Common myeloid progenitor, CD34-positive (primary cell): Measurements from ENCODE around the gene NOP14.

Experiments used
- CTCF ChIA-PET: fragments of 350-600 bp; sonication (Branson Sonifier 250); formaldehyde crosslinking; loops from one replicate; lab custom pipeline; 2021; ENCODE audit warnings: antibody characterized with exemption; lab: Charles Lee
- POLR2A ChIA-PET: fragments of 350-600 bp; sonication (Branson Sonifier 250); formaldehyde crosslinking; loops from one replicate; lab custom pipeline; 2021; ENCODE audit warnings: antibody characterized with exemption; lab: Charles Lee
- DNase-seq, 3 donors: peaks; one replicate each; pipeline versions ENCODE4 v3.0.0 to v3.0.0-alpha.2; 2013
- H3K27ac ChIP-seq, 2 experiments: 1 replicate in 1 of 2; 2 replicates in 1 of 2; pipeline ENCODE4 v1.7.0; 2013; ENCODE audit warnings: inconsistent platforms in 2 of 2, low read length in 2 of 2, mild to moderate bottlenecking in 2 of 2, low read depth in 1 of 2, moderate library complexity in 1 of 2; ENCODE audit not compliant: severe bottlenecking in 2 of 2, insufficient read depth in 1 of 2, poor library complexity in 1 of 2
- H3K27me3 ChIP-seq, 5 experiments: replicated peaks in 2 of 5; 1 replicate in 3 of 5; 2 replicates in 2 of 5; pipeline versions ENCODE4 v1.6.1 to v1.7.0; 2013; ENCODE audit warnings: low read length in 4 of 5, mild to moderate bottlenecking in 2 of 5, moderate library complexity in 2 of 5, inconsistent platforms in 1 of 5; ENCODE audit not compliant: insufficient read depth in 5 of 5, control insufficient read depth in 4 of 5
- H3K36me3 ChIP-seq, 4 experiments: 1 replicate in 2 of 4; 2 replicates in 2 of 4; pipeline versions ENCODE4 v1.6.1 to v1.7.0; 2013; ENCODE audit warnings: low read length in 3 of 4, control low read depth in 1 of 4, mild to moderate bottlenecking in 1 of 4; ENCODE audit not compliant: control insufficient read depth in 4 of 4, insufficient read depth in 4 of 4
- H3K4me1 ChIP-seq, 4 experiments: 1 replicate in 3 of 4; 2 replicates in 1 of 4; pipeline versions ENCODE4 v1.6.1 to v1.7.1; 2013; ENCODE audit warnings: low read length in 3 of 4, mild to moderate bottlenecking in 3 of 4, control low read depth in 1 of 4, inconsistent platforms in 1 of 4, moderate library complexity in 1 of 4; ENCODE audit not compliant: control insufficient read depth in 4 of 4, insufficient read depth in 4 of 4; ENCODE audit errors: control extremely low read depth in 1 of 4
- H3K4me3 ChIP-seq, 7 experiments: 1 replicate in 4 of 7; 2 replicates in 3 of 7; pipeline versions ENCODE4 v1.5.1 to v1.7.0; 2013; ENCODE audit warnings: mild to moderate bottlenecking in 7 of 7, low read length in 6 of 7, moderate library complexity in 6 of 7, inconsistent platforms in 2 of 7, low read depth in 2 of 7, control low read depth in 1 of 7; ENCODE audit not compliant: insufficient read depth in 4 of 7, control insufficient read depth in 1 of 7; ENCODE audit errors: extremely low read depth in 1 of 7
- H3K9me3 ChIP-seq, 5 experiments: 1 replicate in 4 of 5; 2 replicates in 1 of 5; pipeline versions ENCODE4 v1.6.1 to v1.7.1; 2013; ENCODE audit warnings: low read length in 4 of 5, mild to moderate bottlenecking in 2 of 5, inconsistent platforms in 1 of 5, low read depth in 1 of 5, moderate library complexity in 1 of 5; ENCODE audit not compliant: control insufficient read depth in 4 of 5, insufficient read depth in 2 of 5; ENCODE audit errors: control extremely low read depth in 1 of 5
- WGBS: methylation state at CpG from one replicate; pipeline ENCODE4 v1.1.5; 2013; ENCODE audit not compliant: insufficient coverage; 5-methylcytosine and 5-hydroxymethylcytosine counted together

NOP14 gene

GRCh38 chr4:2977211-2978088 is 14.2 kb upstream of the NOP14 start:
- H3K27ac ChIP-seq: no peak overlapping the region
- peaks cover 0 to 18% (median 15%) of the 10 kb centered on the region in 5 experiments for H3K9me3 ChIP-seq
- WGBS: 93% methylated on average over 10 of the region's 14 CpGs
- ChIA-PET CTCF (interaction anchor here (0.7 to 5.0 kb wide), 16 partner anchors 13 to 158 kb away, joined by 3 to 51 read pairs (median 4); partner anchors contain the start of genes GRK4 and NOP14), POLR2A (no interaction called here)
- no peaks in the 10 kb centered on the region for H3K27me3 ChIP-seq
- no peaks in the 10 kb centered on the region for H3K36me3 ChIP-seq
- no peak overlapping the region for H3K4me3 ChIP-seq
- no peak for DNase-seq
- H3K4me1 ChIP-seq: no peaks in the 10 kb centered on the region

- CTCF ChIA-PET: no interaction called here
- H3K4me3 ChIP-seq: no peak overlapping the region
These were observed 8.1 kb upstream of the NOP14 start for GRCh38 chr4:2971275-2971674.

GRCh38 chr4:2968381-2968780 is 5.2 kb upstream of the NOP14 start:
- H3K36me3 ChIP-seq: peaks cover 0 to 3% (median 0%) of the 10 kb centered on the region in 4 experiments
- H3K4me3 ChIP-seq: no peak overlapping the region
- ChIA-PET CTCF (interaction anchor here (2.0 to 8.1 kb wide), 2 partner anchors 9 to 13 kb away, joined by 5 to 51 read pairs; no protein-coding TSS in a partner anchor), POLR2A (no interaction called here)
- peaks cover 0 to 15% (median 10%) of the 10 kb centered on the region in 4 experiments for H3K4me1 ChIP-seq
- no peaks in the 10 kb centered on the region for H3K9me3 ChIP-seq
- WGBS: 100% methylated on average over 2 of the region's 3 CpGs
- no peak for DNase-seq
- H3K27ac ChIP-seq: no peak overlapping the region
- H3K27me3 ChIP-seq: no peaks in the 10 kb centered on the region

More at GRCh38 chr4:2971275-2971674, 8.1 kb upstream of the NOP14 start:
- POLR2A ChIA-PET: interaction anchor here (0.6 kb wide), 1 partner anchor 9 kb away, joined by 3 read pairs; no protein-coding TSS in a partner anchor
- 100% methylated on average over 3 of the region's 3 CpGs for WGBS
- no peaks in the 10 kb centered on the region for H3K27me3 ChIP-seq
- no peak for DNase-seq
- H3K36me3 ChIP-seq: no peaks in the 10 kb centered on the region
- H3K9me3 ChIP-seq: no peaks in the 10 kb centered on the region
- H3K4me1 ChIP-seq: no peaks in the 10 kb centered on the region
- no peak overlapping the region for H3K27ac ChIP-seq

- peaks cover 0 to 7% (median 0%) of the 10 kb centered on the region in 4 experiments for H3K36me3 ChIP-seq
- 96% methylated on average over 16 of the region's 16 CpGs for WGBS
- peaks cover 8 to 35% (median 28%) of the 10 kb centered on the region in 4 experiments for H3K4me1 ChIP-seq
- no peaks in the 10 kb centered on the region for H3K27me3 ChIP-seq
- POLR2A ChIA-PET: interaction anchor here (0.6 to 1.9 kb wide), 2 partner anchors 8 to 1135 kb away, joined by 5 read pairs; no protein-coding TSS in a partner anchor
- H3K4me3 ChIP-seq: peak overlapping the region in 1 of 7 experiments; percentile 91
- H3K27ac ChIP-seq: no peak overlapping the region
- CTCF ChIA-PET: interaction anchor here (0.6 to 8.1 kb wide), 8 partner anchors 9 to 1265 kb away, joined by 3 to 51 read pairs (median 4); no protein-coding TSS in a partner anchor
- no peak for DNase-seq
- H3K9me3 ChIP-seq: no peaks in the 10 kb centered on the region
These were observed 2.1 kb upstream of the NOP14 start for GRCh38 chr4:2965262-2965661.

GRCh38 chr4:2964706-2965258 is 1.6 kb upstream of the NOP14 start:
- Histone ChIP-seq H3K4me1 (peaks cover 8 to 35% (median 28%) of the 10 kb centered on the region in 4 experiments), H3K4me3 (peak overlapping the region in 6 of 7 experiments; percentile 40 to 91 (median 79)), H3K9me3 (no peaks in the 10 kb centered on the region), H3K36me3 (peaks cover 0 to 7% (median 0%) of the 10 kb centered on the region in 4 experiments), H3K27me3 (no peaks in the 10 kb centered on the region), H3K27ac (peak overlapping the region in 1 of 2 experiments; percentile 61)
- CTCF ChIA-PET: interaction anchor here (0.6 to 8.1 kb wide), 7 partner anchors 9 to 1264 kb away, joined by 3 to 51 read pairs (median 4); no protein-coding TSS in a partner anchor
- peak in 2 of 3 donors; percentile 20 to 37 for DNase-seq
- 45% methylated on average over 5 of the region's 5 CpGs for WGBS
- POLR2A ChIA-PET: interaction anchor here (0.6 to 1.9 kb wide), 2 partner anchors 9 to 1134 kb away, joined by 5 read pairs; no protein-coding TSS in a partner anchor

- Histone ChIP-seq H3K4me3 (peak overlapping the region; percentile 40 to 91 (median 73)), H3K27me3 (no peaks in the 10 kb centered on the region), H3K9me3 (no peaks in the 10 kb centered on the region), H3K4me1 (peaks cover 8 to 35% (median 28%) of the 10 kb centered on the region in 4 experiments), H3K27ac (peak overlapping the region in 1 of 2 experiments; percentile 61), H3K36me3 (peaks cover 0 to 8% (median 1%) of the 10 kb centered on the region in 4 experiments)
- ChIA-PET CTCF (interaction anchor here (0.5 to 8.1 kb wide), 9 partner anchors 10 to 81 kb away, joined by 3 to 51 read pairs (median 4); no protein-coding TSS in a partner anchor), POLR2A (interaction anchor here (0.6 to 1.9 kb wide), 4 partner anchors 9 to 166 kb away, joined by 3 to 5 read pairs (median 3); no protein-coding TSS in a partner anchor)
- no peak for DNase-seq
- under 1% methylated on average over 23 of the region's 38 CpGs for WGBS
These were observed 813 bp upstream of the NOP14 start for GRCh38 chr4:2963966-2964471.
